Tibial artery (tissue), 4 donors: Measurements from ENCODE around the gene METTL2A.
"Not testable (repeated sequence)": the region's sequence is repeated elsewhere in the genome, so short reads cannot be mapped to it uniquely, and the experiment has no call there.

Experiments
- DNase-seq, 2 donors: peaks; one replicate each; pipeline ENCODE4 v3.0.0-alpha.2; 2019
- H3K27ac ChIP-seq, 2 donors: fragments of 200-600 bp; sonication (generic) in 1 of 2; 1 replicate in 1 of 2; 2 replicates in 1 of 2; pipeline ENCODE4 v1.5.1; 2018 to 2019; ENCODE audit warnings: mild to moderate bottlenecking in 1 of 2
- H3K27me3 ChIP-seq, 2 donors: fragments of 200-600 bp; sonication (generic) in 1 of 2; one replicate each; pipeline versions ENCODE4 v1.5.1 to v1.6.0; 2016 to 2019
- H3K36me3 ChIP-seq, 3 donors: fragments of 200-600 bp; sonication (generic) in 2 of 3; one replicate each; pipeline ENCODE4 v1.5.1; 2016 to 2019; ENCODE audit warnings: mild to moderate bottlenecking in 2 of 3
- H3K4me1 ChIP-seq, 4 donors: fragments of 200-600 bp; sonication (generic) in 2 of 4; 1 replicate in 3 of 4; 2 replicates in 1 of 4; pipeline ENCODE4 v1.5.1; 2016 to 2019
- H3K4me3 ChIP-seq, 2 donors: fragments of 200-600 bp; sonication (generic) in 1 of 2; 1 replicate in 1 of 2; 2 replicates in 1 of 2; pipeline ENCODE4 v1.5.1; 2018 to 2019; ENCODE audit warnings: mild to moderate bottlenecking in 2 of 2
- H3K9me3 ChIP-seq, 3 donors: fragments of 200-600 bp; sonication (generic) in 1 of 3; one replicate each; pipeline ENCODE4 v1.5.1; 2016 to 2019
- intact Hi-C: fragments of 100-400 bp; cut with DNase I; formaldehyde crosslinking; loops from one replicate; pipeline ENCODE4 v1.15.0; 2023; ENCODE audit warnings: low total_unique reads
- TF ChIP-seq, protein P1 (sequence below), 2 experiments: fragments of 200-600 bp in 1 of 2; fragments of 450-650 bp in 1 of 2; IDR thresholded peaks; one replicate each; pipeline ENCODE4 v1.5.1; 2017 to 2019; ENCODE audit warnings: antibody characterized with exemption in 2 of 2, mild to moderate bottlenecking in 1 of 2, moderate library complexity in 1 of 2

The METTL2A gene, protein sequence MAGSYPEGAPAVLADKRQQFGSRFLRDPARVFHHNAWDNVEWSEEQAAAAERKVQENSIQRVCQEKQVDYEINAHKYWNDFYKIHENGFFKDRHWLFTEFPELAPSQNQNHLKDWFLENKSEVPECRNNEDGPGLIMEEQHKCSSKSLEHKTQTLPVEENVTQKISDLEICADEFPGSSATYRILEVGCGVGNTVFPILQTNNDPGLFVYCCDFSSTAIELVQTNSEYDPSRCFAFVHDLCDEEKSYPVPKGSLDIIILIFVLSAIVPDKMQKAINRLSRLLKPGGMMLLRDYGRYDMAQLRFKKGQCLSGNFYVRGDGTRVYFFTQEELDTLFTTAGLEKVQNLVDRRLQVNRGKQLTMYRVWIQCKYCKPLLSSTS

DNA sequence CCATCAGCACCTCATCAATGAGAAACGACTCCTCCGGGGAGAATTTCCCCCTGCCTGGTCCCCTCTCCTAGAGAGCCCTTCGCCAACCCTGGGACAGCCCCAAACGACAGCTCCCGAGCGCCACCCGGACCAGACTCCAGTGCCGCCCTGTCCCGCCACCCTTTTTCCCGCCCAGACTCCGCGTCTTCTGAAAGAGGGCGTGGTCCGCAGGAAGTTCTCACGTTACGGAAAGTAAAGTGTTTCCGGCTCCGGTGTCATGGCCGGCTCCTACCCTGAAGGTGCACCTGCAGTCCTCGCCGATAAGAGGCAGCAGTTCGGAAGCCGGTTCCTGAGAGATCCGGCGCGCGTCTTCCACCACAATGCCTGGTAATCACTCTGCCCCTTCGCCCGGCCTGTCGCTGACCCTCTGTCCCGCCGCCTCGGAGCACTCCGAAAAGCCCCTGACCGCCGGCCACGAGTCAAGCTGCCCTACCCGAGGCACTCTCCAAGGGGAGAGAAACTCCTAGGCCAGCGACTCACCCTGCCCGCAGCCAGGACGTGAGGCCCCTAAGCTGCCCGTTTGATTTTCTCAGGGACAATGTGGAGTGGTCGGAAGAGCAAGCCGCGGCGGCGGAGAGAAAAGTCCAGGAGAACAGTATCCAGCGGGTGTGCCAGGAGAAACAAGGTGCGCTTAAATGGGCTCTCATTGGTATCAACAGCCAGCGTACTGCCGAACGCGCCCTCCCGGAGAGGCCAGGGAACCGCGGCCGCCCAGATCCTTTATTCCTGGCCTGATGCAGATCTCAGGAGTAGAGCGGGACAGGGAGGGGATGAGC lies at the start of gene METTL2A:
METTL2A (plus strand) TSS at position 251 of the 815 bp plus-strand sequence; CDS start at position 257, 6 bp downstream.
- intact Hi-C loops = not testable (repeated sequence)

DNA sequence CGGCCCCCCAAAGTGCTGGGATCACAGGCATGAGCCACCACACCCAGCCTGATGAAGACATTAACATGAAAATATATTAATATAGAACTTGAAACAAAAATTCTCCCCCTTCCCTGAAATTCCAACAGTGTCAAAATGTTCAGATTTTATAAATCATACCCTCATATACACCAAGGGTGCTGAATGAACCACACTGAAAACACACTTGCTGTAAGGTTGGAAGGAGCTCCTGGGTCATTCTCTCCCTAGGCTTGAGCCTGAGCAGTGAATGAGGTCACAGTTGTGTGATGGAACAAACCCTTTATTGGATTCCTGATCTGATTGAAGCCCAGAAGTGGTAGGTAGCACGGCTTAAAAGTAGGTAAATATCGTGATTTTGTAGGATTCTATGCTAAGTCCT lies 43.4 kb upstream of the METTL2A start, which contains the start of gene EFCAB3:
EFCAB3 (plus strand) TSS at position 301 of the 400 bp plus-strand sequence. CDS start 2,427 bp downstream, outside the sequence.
- Histone ChIP-seq H3K27me3 (peaks cover 0 to 4% of the 10 kb centered on the region in 2 donors), H3K36me3 (no peaks in the 10 kb centered on the region)
- TF ChIP-seq, protein P1, sequence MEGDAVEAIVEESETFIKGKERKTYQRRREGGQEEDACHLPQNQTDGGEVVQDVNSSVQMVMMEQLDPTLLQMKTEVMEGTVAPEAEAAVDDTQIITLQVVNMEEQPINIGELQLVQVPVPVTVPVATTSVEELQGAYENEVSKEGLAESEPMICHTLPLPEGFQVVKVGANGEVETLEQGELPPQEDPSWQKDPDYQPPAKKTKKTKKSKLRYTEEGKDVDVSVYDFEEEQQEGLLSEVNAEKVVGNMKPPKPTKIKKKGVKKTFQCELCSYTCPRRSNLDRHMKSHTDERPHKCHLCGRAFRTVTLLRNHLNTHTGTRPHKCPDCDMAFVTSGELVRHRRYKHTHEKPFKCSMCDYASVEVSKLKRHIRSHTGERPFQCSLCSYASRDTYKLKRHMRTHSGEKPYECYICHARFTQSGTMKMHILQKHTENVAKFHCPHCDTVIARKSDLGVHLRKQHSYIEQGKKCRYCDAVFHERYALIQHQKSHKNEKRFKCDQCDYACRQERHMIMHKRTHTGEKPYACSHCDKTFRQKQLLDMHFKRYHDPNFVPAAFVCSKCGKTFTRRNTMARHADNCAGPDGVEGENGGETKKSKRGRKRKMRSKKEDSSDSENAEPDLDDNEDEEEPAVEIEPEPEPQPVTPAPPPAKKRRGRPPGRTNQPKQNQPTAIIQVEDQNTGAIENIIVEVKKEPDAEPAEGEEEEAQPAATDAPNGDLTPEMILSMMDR (IDR thresholded peaks at IDR 0.05) = no peak

More for the DNA sequence above, at the start of gene METTL2A:
- not testable (repeated sequence) for H3K27me3 ChIP-seq, H3K9me3 ChIP-seq
- H3K4me1 ChIP-seq = peaks cover 0 to 14% (median 7%) of the 10 kb centered on the region in 4 donors
- H3K36me3 ChIP-seq = peaks cover 3 to 21% (median 12%) of the 10 kb centered on the region in 3 donors
- peak within 1 kb of the TSS; percentile 61 to 65 for H3K27ac ChIP-seq
- DNase-seq = peak; percentile 81 to 88
- TF ChIP-seq, protein P1 (IDR thresholded peaks at IDR 0.05) = peak; percentile 22 to 36
- peak within 1 kb of the TSS; percentile 66 to 68 for H3K4me3 ChIP-seq

DNA sequence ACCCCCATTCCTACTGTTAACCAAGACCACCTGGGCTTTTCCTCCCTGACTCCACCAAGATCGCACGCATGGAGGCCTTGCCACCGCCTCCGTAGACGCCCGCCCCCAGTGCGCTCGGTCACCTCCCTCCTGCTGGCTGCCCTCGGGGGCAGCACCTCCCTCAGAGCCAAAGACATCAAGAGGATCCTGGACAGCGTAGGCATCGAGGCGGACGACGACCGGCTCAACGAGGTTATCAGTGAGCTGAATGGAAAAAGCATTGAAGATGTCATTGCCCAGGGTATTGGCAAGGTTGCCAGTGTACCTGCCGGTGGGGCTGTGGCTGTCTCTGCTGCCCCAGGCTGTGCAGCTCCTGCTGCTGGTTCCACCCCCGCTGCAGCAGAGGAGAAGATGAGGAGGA lies 42.1 kb upstream of the METTL2A start:
- Histone ChIP-seq H3K27ac (no peak overlapping the region), H3K4me3 (no peak overlapping the region), H3K27me3 (no peaks in the 10 kb centered on the region), H3K4me1 (no peaks in the 10 kb centered on the region), H3K36me3 (no peaks in the 10 kb centered on the region), H3K9me3 (no peaks in the 10 kb centered on the region)
- TF ChIP-seq, protein P1 (IDR thresholded peaks at IDR 0.05) = no peak
- DNase-seq = no peak
- intact Hi-C loops = no loop called here

More for the DNA sequence above, 43.4 kb upstream of the METTL2A start, which contains the start of gene EFCAB3:
- intact Hi-C loops = no loop called here
- no peak for DNase-seq
- no peak within 1 kb of the TSS for H3K27ac ChIP-seq
- no peaks in the 10 kb centered on the region for H3K4me1 ChIP-seq
- H3K9me3 ChIP-seq = no peaks in the 10 kb centered on the region
- H3K4me3 ChIP-seq = no peak within 1 kb of the TSS

DNA sequence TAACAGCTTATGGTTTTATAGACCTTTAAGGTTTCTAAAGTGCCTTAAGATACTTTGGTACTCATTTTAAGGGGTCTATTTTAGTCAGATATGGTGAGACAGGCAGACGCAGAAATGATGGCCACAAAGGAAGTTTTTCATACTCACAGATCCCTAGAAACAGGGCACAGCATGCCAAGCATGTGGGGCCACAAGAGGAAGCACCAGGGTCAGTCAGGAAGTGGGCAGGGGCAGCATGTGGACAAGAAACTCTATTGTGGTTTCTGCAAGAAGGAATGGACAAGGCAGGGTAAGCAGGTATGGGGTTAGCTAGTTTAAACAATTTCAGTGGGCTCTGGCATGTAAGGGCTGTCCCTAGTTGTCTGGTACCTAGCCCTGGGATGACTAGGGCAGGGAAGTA lies 34.8 kb upstream of the METTL2A start:
- TF ChIP-seq, protein P1 (IDR thresholded peaks at IDR 0.05) = no peak
- no peak overlapping the region for H3K27ac ChIP-seq
- H3K9me3 ChIP-seq = no peaks in the 10 kb centered on the region
- H3K4me3 ChIP-seq = no peak overlapping the region
- intact Hi-C loops = no loop called here
- no peak for DNase-seq
- no peaks in the 10 kb centered on the region for H3K36me3 ChIP-seq
- no peaks in the 10 kb centered on the region for H3K27me3 ChIP-seq
- no peaks in the 10 kb centered on the region for H3K4me1 ChIP-seq

DNA sequence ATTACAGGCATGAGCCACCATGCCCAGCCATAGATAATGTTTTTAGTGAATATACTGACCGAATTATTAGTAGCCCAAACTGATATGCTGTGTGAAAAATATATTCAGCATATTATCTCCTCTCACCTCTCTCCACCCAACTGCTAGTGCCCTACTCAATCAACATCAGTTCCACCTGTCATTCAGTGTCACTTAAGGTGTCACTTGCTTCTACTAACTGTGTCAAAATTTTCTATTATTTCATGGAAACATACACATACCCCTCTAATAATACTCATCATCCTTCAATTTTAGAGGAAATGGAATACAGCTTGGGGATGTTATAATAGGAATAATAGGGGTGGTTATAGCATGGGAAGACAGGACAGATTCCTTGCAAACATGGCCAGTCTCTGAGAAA lies 30.8 kb upstream of the METTL2A start:
- no peaks in the 10 kb centered on the region for H3K36me3 ChIP-seq
- TF ChIP-seq, protein P1 (IDR thresholded peaks at IDR 0.05) = no peak
- intact Hi-C loops = no loop called here
- H3K27ac ChIP-seq = no peak overlapping the region
- H3K4me1 ChIP-seq = no peaks in the 10 kb centered on the region
- H3K4me3 ChIP-seq = no peak overlapping the region
- no peaks in the 10 kb centered on the region for H3K9me3 ChIP-seq
- DNase-seq = no peak
- no peaks in the 10 kb centered on the region for H3K27me3 ChIP-seq
